Neural cell (in vitro differentiated cells): ENCODE measurements around the gene BCL2L11.

Source experiments
- EZH2 ChIP-seq: fragments of 200-600, 300-800 bp; shearing (Covaris generic), sonication (generic); IDR thresholded peaks from 2 replicates; pipeline ENCODE4 v1.6.1; 2014; ENCODE audit warnings: antibody characterized with exemption, low read length, borderline replicate concordance, mild to moderate bottlenecking; ENCODE audit not compliant: insufficient read depth, poor library complexity, severe bottlenecking
- TF ChIP-seq, protein P1 (sequence below): fragments of 450-650 bp; IDR thresholded peaks from 2 replicates; pipeline ENCODE4 v1.5.1; 2014; ENCODE audit warnings: antibody characterized with exemption, mild to moderate bottlenecking, moderate library complexity; ENCODE audit not compliant: poor library complexity, severe bottlenecking
- TF ChIP-seq, protein P2 (sequence below): IDR thresholded peaks from 2 replicates; pipeline ENCODE4 v1.6.1; 2012; ENCODE audit warnings: borderline replicate concordance

DNA sequence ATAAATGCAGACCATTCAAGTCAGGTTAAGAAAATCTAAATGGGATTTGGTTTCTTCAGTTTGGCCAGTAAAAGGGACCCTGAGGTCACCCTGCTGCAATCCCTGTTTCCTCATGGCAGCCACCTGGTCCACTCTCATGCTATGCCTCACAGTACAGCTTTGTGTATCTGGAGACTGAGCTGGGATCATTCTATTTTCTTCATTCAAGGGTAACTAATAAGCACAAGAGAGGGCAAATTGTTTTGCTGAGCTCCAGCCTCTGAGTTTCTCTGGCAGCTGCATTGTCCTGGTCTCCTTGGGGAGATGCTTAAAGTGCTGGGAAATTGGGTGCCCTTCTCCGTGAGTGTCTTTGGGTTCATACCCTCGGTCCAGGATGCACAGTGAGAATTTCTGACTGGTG is 18.5 kb upstream of the BCL2L11 start:
- TF ChIP-seq, protein P1, sequence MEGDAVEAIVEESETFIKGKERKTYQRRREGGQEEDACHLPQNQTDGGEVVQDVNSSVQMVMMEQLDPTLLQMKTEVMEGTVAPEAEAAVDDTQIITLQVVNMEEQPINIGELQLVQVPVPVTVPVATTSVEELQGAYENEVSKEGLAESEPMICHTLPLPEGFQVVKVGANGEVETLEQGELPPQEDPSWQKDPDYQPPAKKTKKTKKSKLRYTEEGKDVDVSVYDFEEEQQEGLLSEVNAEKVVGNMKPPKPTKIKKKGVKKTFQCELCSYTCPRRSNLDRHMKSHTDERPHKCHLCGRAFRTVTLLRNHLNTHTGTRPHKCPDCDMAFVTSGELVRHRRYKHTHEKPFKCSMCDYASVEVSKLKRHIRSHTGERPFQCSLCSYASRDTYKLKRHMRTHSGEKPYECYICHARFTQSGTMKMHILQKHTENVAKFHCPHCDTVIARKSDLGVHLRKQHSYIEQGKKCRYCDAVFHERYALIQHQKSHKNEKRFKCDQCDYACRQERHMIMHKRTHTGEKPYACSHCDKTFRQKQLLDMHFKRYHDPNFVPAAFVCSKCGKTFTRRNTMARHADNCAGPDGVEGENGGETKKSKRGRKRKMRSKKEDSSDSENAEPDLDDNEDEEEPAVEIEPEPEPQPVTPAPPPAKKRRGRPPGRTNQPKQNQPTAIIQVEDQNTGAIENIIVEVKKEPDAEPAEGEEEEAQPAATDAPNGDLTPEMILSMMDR: no peak
- TF ChIP-seq EZH2: no peak
- TF ChIP-seq, protein P2, sequence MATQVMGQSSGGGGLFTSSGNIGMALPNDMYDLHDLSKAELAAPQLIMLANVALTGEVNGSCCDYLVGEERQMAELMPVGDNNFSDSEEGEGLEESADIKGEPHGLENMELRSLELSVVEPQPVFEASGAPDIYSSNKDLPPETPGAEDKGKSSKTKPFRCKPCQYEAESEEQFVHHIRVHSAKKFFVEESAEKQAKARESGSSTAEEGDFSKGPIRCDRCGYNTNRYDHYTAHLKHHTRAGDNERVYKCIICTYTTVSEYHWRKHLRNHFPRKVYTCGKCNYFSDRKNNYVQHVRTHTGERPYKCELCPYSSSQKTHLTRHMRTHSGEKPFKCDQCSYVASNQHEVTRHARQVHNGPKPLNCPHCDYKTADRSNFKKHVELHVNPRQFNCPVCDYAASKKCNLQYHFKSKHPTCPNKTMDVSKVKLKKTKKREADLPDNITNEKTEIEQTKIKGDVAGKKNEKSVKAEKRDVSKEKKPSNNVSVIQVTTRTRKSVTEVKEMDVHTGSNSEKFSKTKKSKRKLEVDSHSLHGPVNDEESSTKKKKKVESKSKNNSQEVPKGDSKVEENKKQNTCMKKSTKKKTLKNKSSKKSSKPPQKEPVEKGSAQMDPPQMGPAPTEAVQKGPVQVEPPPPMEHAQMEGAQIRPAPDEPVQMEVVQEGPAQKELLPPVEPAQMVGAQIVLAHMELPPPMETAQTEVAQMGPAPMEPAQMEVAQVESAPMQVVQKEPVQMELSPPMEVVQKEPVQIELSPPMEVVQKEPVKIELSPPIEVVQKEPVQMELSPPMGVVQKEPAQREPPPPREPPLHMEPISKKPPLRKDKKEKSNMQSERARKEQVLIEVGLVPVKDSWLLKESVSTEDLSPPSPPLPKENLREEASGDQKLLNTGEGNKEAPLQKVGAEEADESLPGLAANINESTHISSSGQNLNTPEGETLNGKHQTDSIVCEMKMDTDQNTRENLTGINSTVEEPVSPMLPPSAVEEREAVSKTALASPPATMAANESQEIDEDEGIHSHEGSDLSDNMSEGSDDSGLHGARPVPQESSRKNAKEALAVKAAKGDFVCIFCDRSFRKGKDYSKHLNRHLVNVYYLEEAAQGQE: no peak
